KBM-7 (cell line): ENCODE data around the gene SMLR1.
A peak's percentile ranks its signal among the peaks of the same experiment; 100 is the strongest.

ENCODE experiments used
- DNase-seq: peaks from one replicate; pipeline ENCODE4 v3.0.0-alpha.2; 2015
- in situ Hi-C: fragments of 300-500 bp; cut with MboI; formaldehyde crosslinking; loops from 2 replicates; pipeline ENCODE4 v1.14.3; 2020; ENCODE audit warnings: low sequenced_read_pairs, low pct_unique_long_range_greater_than_20kb, mixed read lengths

The SMLR1 gene

DNA sequence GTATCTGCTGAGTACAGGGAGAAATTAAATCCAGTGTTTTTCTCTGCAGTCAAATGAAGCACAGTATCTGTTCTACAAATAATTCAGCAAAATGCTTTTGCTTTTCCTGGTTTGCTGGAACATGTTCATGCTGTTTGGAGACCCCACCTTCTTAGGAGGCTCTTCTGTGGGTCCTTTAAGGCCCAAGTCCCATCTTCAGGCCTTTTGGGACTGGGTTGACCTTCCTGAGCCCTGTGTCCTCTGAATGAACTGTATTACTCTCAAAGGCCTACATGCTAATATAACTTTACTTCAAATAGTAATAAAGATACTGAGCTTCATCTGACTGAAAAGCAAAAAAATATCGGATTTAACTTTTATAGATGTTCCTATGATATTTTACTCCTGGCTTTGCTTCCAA, 19.3 kb downstream of the SMLR1 start:
- in situ Hi-C loops: loop anchor here (25.0 kb wide), 1 partner anchor 534 kb away; no protein-coding TSS in a partner anchor
- DNase-seq: no peak

DNA sequence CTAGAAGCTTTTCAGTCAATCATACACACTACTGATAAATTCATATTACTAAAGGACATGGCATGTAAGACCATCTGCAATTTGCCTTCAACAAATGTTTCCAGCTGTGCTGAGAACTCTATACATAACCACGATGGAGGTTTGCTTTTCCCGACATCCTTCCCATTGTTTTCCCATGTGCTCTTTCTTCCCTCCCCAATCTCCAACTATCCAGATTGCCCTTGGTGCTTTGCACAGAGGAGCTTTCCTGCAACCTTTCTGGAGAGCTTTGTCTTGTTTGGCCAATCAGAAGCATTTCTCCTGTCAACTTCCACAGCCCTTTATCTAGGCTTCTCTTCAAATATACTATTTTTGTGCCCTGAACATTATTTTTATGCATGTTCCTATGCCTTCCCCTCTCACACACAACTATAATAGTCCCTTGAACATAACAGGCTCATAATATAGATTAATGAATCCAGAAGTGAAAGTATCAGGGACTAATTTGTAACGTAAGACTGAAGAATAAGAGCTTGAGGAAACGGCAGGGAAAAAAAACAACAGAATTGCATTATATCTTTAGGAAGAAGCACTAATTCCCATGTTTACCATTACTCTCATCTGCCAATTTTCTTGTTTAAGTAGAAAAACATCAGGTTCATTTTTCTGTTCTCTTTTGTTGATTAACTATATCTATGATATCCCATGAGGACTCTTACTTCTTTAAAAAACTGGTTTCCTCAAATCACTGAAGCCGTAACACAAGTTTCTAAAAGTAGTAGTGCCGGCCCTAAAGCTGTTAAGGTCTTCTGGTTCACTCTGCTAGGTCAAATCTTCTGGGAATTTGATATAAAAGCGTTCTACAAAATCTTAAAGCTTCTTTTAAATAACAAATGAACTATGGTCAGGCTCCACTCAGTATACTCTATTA, 20.1 kb downstream of the SMLR1 start:
- in situ Hi-C loops: loop anchor here (25.0 kb wide), 1 partner anchor 535 kb away; no protein-coding TSS in a partner anchor
- no peak for DNase-seq

DNA sequence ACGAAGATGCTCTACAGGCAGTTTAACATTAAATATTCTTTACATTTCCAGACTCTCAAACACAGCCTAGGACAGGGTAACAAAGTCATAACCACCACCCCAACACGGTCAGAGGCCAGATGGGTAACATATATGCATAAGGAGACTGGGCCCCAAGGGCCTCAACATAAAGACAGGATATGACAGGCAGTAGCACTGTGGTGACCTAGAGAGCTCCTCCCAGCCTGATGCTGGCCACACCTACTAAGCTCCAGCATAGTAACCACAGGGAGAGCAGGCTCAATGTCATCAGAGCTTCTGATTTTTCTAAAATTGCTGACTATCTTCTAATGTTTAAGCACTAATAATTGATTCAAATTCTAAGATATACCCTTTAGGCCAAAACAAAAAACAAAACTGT, 21.7 kb downstream of the SMLR1 start:
- DNase-seq: no peak
- in situ Hi-C loops: loop anchor here (25.0 kb wide), 1 partner anchor 537 kb away; no protein-coding TSS in a partner anchor

DNA sequence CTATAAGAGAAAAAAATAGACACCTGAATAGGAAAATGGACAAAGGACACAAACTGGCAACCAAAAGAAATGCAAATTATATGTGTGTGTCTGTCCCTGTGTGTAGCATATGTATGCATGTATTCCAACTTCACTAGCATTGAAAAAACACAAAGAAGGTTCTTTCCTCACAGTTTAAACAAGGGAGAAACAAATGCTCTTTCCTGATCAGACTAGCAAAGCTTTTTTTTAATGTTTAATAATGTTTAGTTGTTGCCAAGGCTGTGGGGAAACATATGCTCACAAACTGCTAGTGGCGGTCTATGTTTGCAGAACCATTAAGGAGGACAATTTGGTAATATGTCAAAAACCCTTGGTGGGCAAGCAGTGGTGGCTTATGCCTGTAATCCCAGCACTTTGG, 22.4 kb downstream of the SMLR1 start:
- in situ Hi-C loops: loop anchor here (25.0 kb wide), 1 partner anchor 537 kb away; no protein-coding TSS in a partner anchor
- no peak for DNase-seq

DNA sequence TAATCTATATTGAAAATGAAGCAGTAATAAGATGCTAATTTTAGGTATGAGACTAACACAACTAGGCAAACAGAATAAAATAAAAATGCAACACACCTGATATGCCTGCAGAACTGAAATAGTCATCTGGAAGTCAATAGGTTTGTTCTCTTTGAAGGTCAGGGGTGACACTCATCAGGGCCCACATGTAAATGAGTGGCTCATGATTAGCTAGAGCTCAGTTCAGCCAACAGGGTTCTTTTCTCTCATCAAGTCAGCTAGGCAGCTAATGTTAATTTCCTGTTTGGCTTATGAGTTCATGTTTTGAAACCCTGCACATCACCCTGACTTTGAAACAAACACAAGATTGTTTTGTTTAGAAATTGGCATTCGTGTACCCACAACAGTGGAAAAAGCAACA, 23.8 kb downstream of the SMLR1 start:
- DNase-seq: no peak
- in situ Hi-C loops: no loop called here

DNA sequence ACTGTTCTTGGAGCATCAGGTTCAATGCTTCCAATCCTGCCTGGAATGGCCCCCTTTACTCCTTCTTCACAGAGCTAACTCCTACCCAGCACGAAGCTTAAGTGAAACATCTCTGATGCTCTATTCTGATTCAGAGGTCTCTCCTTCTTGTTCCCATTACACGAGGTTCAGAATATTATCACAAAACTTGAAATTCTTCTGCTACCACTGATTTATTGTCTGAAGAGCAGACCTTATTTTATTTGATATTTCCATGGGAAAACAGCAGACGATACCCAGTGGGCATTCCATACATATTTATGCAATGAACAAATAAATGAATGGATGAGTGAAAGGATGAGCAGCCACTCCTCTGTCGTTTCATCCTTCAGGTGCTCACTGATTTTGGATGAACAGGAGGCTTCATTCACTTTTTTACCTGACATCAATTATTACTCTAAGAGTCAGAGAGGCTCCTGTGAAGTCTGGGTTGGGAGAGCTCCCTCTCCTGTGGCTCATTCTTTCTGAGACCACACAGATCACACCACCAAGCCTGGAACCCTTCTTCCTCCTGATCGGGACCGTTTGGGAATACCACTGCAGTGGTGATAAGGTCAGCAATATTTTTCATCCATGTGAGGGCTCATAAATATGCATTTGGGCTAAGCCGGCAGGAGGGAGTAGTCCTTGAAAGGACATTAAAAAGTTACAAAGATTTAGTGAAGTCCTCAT, 25.8 kb downstream of the SMLR1 start:
- no peak for DNase-seq
- in situ Hi-C loops: no loop called here

DNA sequence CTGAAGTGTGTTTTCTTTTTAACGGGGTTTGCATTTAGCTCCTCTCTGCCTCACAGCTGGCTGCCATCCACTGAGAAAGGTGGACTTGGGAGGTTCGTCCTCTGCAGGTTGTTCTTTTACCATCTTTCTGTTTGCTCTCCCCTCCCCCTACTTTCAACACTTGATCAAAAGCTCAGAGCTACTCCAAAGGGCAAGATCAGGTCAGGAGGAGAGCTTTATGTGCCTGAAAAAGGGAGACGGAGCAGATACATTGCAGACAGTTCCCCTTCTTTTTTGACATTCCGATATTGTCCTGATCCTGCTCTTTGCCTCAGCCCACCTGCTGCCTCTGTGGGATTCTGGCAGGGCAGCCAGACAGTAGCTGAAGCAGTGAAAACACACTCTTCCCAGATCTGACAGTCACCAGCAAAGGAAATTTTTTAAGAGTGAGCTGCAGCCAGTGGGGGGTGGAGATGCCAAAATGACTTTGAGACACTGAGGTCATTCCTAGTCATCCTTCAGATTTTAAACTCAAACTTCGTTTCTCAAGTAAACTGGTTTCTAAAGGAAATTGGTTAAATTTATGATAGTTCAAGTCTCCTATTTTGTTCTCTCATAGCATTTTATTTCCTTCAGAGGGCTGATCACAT, 26.5 kb downstream of the SMLR1 start:
- in situ Hi-C loops: no loop called here
- no peak for DNase-seq

DNA sequence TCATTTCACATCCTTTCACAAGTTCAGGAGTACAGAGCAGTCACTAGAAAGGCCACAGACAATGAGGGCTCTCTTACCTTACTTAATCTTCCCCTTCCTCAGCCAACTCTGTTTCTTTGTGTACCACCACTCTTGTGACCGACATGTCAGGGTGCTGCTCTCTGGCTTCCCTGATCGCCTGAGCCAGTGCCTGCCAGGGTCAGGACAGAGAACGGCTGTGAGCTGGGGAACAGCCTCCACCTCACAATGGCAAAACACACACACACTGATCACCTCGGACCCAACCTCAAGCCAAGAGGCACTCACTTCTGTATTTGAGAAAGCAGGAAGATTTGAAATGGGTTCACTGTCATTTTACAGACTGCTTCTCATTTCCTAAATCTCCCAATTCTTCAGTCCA, 30.8 kb downstream of the SMLR1 start:
- in situ Hi-C loops: no loop called here
- no peak for DNase-seq

DNA sequence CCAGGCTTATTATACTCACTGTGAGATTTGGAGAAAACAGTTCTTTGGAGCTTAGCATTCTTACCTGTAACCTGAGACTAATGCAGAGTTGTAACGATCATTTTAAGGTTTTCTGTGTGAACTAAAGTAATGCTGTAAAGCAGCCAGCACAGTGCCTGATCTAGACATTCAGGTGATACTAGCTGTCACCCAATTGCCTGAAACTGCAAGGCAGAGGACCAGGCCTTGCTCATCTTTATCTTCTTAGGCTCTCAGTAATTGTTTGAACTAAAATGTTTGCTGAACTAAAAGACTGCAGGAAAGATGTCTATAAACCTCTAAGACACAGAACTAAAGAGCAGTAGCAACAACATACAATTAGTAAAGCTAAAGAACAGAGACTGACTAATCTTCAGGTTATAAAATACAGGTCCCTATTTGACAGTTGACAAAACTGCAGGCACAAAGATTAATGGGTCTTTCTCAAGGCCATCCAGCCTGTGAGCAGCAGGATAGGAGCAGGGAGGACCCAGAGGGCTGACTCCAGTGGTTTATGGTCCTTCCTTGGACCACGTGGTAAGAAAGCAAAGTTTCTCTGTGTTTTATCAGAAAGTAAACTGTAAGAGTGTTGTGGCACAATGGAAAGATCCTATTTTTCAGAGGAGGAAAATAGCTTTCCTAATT, 31.4 kb downstream of the SMLR1 start:
- in situ Hi-C loops: no loop called here

DNA sequence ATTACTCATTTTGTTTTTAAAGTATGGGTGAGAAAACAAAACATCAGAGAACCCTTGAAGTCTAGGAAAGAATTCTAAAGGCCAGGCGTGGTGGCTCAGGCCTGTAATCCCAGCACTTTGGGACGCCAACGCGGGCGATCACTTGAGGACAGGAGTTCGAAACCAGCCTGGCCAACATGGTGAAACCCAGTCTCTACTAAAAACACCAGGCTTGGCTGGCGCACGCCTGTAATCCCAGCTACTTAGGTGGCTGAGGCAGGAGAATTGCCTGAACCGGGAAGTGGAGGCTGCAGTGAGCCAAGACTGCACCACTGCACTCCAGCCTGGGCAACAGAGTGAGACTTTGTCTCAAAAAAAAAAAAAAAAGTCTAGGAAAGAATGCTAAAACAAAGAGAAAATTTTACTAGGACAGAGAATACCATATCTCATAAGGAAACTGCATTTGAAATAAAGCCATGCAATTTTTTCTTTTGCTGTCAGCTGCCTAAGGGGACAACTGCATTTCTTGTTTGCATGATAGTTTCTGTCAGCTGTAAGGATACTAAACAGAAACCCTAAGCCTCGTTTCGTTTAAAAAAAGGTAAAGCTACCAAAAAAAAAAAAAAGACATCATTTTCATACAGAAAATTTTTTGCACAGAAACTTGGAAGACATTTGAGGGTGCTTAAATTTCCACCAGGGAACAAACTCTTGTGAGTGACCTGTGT, 32.1 kb downstream of the SMLR1 start:
- DNase-seq: no peak
- in situ Hi-C loops: no loop called here

More for the DNA sequence above, 31.4 kb downstream of the SMLR1 start:
- no peak for DNase-seq

DNA sequence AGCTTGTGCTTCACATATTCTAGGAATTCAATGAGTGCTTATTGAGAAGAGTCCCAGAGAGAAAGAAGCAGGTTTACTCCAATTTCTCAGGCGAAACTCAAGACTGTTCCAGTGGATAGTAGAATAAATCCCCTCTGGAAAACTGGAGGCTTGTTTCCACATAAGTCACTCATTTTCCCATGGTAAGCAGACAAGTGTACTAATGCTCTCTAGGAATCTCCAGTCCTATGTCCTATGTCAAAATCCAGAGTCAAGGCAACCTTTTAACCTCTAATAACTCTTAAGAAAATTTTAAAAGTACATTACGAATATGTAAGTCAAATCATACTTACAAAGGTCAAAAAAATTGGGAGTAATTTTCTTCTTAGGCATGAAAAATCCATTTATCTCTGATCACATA, 35.2 kb downstream of the SMLR1 start:
- no peak for DNase-seq
- in situ Hi-C loops: no loop called here

DNA sequence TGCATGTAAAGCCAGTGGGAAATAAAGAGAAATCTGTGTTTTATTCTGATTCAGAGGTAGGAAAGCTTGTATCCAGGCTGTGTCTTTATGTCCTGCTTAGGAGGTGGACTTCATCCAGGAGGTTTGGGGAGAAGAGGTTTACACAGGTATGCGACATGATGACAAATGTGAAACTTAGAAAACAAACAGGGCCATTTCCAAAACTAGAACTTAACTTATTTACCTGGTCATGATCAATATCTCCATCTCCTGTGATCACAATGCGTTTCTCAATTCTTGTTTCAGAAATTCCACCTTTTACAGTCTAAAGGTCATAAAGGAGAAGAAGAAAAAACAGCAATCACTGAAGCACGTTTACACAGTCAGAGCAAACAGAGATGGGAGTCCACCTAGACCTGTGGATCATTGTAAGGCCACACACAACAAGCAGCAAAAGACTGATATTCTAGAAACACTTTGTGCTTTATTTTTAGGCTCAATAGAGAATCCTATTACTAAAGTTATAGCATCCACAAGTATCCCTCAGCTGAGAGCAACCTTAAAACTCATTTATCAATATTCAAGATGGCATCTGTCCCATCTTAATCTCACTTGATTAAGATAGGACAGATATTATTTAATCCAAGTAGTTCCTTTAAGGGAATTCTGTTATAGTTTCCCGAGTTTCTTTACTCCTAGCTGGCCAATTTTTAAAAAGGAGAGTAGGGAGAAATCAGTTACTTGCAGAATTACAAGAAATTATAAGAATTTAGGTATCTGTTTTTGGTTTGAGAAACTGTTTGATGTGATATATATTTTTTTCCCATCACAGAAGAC, 36.4 kb downstream of the SMLR1 start:
- DNase-seq: no peak
- in situ Hi-C loops: no loop called here

DNA sequence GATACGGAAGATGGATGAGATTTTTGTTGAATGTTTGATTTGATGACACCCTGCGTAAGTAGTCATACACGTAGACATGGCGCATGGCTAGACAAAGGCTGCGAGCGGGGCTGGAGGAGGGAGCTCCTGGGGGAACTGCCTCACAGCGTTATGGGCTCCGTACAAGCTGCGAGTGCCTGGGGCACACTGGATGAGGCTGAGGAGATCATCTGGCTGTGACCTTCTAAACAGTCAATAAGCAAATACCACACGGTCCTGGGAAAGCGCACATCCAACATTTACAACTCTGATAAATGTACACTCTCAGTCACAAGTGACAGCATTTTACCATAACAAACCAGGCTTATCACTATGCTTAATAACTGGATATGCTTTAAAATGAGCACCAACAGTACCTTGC, 37.1 kb downstream of the SMLR1 start:
- DNase-seq: no peak
- in situ Hi-C loops: no loop called here

DNA sequence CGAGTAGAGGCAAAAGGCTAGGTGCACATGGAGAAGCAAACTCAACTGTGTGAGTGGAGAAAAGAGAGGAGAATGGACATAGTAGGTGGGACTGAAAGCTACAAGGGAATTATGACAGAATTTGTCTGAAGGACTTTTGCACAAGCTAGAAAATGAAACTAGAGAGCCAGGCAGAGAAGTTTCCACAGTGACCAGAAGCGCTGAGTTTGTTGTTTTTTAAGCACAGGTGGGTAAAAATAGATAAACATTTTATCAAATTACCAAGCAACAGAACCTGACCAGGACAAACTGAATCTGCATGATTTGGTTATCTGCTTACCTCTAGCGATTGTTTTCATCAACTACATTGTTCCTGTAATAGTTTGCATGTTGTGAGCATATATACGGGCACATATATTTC, 38.6 kb downstream of the SMLR1 start:
- no peak for DNase-seq
- in situ Hi-C loops: no loop called here

DNA sequence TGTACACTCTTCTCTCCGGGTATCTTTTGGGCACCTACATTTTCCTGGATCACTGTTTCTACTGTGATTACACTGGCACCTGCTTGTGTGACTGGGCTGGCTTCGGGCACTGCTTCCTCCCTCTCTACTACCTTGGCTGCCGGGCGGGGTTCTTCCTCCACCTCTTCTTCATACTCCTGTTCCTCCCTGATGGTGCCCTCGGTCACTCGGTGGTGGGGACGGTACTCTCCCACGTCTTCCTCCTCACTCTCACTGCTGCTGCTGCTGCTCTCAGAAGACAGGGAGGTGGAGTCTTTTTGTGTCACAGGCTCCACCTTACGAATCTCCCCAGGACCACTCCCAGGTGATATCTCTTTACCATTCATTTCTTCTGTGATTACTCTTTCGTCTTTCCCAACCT, 42.5 kb downstream of the SMLR1 start:
- in situ Hi-C loops: no loop called here
- DNase-seq: no peak

DNA sequence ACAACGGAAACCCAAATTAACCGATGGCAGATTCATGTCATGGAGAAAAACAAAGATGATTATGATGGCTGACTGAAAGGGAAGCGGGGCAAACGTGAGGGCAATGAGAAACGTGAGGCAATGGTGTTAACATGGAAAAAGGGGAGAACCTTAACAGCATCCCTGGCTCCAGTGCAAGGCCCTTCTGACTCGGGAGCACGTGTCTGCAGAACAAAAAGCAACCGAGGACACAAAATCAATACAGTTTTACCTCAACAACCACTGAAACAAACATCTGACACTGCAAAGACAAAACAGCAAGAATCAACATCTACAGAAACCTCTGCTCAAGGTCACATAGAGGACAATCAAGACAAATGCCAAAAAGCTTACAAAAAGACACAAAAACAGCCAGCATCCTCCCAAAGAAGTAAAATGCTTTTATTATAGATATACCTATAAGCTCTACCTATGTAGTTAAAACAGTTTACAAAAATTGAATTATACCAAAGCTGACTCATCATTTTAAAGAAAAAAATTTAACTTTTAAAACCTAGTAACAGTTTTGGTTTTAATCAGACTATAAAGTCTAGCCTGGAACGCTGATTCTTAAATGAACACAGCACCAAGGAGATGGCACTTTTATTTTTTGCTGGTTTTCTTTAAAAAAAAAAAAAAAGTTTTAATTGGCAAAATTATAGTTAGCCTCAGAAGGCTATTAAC, 43.1 kb downstream of the SMLR1 start:
- DNase-seq: no peak

DNA sequence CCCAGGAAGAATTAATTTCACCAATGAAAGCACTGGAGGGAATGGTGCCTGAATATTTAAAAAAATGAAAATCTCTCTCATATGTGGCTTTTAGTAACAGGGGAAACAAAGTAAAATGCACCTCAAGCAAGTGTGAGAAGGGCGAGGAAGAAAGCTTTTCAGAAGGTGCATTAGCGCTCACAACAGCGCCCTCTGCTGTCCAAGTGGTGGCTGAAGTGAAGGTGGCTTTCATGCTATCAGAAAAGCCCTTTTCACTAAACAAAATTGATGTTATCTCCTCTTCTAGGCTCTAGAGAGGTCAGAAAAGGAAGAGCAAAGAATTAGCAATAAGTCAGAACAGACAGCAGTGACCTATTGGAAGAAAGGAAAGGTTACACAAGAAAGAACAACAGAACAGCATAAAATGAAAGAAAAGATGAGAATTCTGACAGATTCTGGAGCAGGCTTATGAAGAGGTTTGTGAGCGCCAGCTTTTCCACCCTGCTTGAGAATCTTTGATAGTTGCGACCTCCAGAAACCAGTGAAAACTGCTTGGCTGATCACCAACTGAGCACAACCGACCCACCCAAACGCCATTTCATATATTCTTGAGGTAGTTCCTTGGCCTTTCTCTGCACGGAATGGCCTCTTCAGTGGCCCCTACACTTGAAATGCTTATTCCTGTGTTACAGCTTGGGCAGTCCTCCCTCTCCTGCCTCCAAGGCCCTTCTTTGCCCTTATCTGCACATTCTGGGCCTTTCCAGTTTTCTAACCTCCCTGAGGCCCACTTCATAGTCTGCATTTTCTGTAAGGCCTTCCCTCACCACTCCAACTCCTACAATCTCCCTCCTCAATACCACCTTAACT, 45.3 kb downstream of the SMLR1 start:
- in situ Hi-C loops: no loop called here
- peak; percentile 63 for DNase-seq

More for the DNA sequence above, 43.1 kb downstream of the SMLR1 start:
- in situ Hi-C loops: no loop called here
